Stimulated activated naive CD8-positive, alpha-beta T cell treated with anti-CD3 and anti-CD28 coated beads, Interleukin-15, amount 100 ng/mL, for 72 hours (primary cell): ENCODE measurements around the gene MCM3AP.

Source experiments
- ATAC-seq: fragments of 150-1000 bp; cut with Tn5 transposase; 2 replicates; pipeline ENCODE4 v1.10.0; 2021; ENCODE audit warnings: mild to moderate bottlenecking, moderate library complexity
- DNase-seq, 2 donors: peaks; one replicate each; pipeline ENCODE4 v3.0.0; 2021 to 2022
- H3K27ac Mint-ChIP-seq, 2 donors: one replicate each; pipeline ENCODE4 v1.8.0; 2022; ENCODE audit warnings: mild to moderate bottlenecking in 2 of 2, mixed read lengths in 2 of 2, moderate library complexity in 2 of 2
- H3K27me3 Mint-ChIP-seq: one replicate; pipeline ENCODE4 v1.8.0; 2022; ENCODE audit warnings: mixed read lengths
- H3K4me1 Mint-ChIP-seq: one replicate; pipeline ENCODE4 v1.8.0; 2022; ENCODE audit warnings: mild to moderate bottlenecking, mixed read lengths
- H3K4me3 Mint-ChIP-seq, 2 donors: one replicate each; pipeline ENCODE4 v1.8.0; 2022; ENCODE audit warnings: mild to moderate bottlenecking in 2 of 2, mixed read lengths in 2 of 2, moderate library complexity in 1 of 2
- H3K9me3 Mint-ChIP-seq, 2 donors: one replicate each; pipeline ENCODE4 v1.8.0; 2022; ENCODE audit warnings: mixed read lengths in 2 of 2

The MCM3AP gene

DNA sequence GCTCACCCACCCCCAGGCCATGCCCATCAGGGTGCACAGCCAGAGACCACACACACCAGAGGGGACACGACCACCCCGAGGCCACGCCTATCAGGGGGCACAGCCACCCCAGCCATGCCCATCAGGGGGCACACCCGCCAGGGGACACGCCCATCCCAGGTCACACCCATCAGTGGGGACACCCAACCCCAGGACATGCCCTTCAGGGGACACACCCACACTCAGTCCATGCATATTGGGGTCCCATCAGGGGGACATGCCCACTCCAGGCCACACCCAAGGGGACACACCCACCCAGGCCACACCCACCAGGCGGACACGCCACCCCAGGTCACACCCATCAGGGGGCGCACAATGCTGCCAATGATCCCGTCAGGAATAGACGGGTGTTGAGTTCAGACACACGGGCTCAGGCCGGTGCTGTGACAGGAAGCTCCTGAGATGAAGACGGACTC, 20.7 kb downstream of the MCM3AP start:
- no peaks in the 10 kb centered on the region for H3K4me1 Mint-ChIP-seq
- H3K27ac Mint-ChIP-seq: peak overlapping the region in 1 of 2 donors; percentile 19
- no peak overlapping the region for H3K4me3 Mint-ChIP-seq
- no peak for DNase-seq
- H3K9me3 Mint-ChIP-seq: no peaks in the 10 kb centered on the region
- no peaks in the 10 kb centered on the region for H3K27me3 Mint-ChIP-seq
- ATAC-seq: peak; percentile 48

- Mint-ChIP-seq H3K4me1 (no peaks in the 10 kb centered on the region), H3K4me3 (no peak overlapping the region)
- no peak for DNase-seq
Observed at GRCh38 chr21:46264046-46264689, 21.2 kb downstream of the MCM3AP start.

GRCh38 chr21:46256501-46256994, 28.9 kb downstream of the MCM3AP start:
- Mint-ChIP-seq H3K4me3 (no peak overlapping the region), H3K27ac (no peak overlapping the region), H3K27me3 (no peaks in the 10 kb centered on the region), H3K4me1 (peaks cover 37% of the 10 kb centered on the region), H3K9me3 (peaks cover 0 to 6% of the 10 kb centered on the region in 2 donors)
- no peak for ATAC-seq
- no peak for DNase-seq

More at GRCh38 chr21:46264046-46264689, 21.2 kb downstream of the MCM3AP start:
- peak overlapping the region in 1 of 2 donors; percentile 86 for H3K27ac Mint-ChIP-seq
- ATAC-seq: peak; percentile 9
- H3K27me3 Mint-ChIP-seq: no peaks in the 10 kb centered on the region
- H3K9me3 Mint-ChIP-seq: no peaks in the 10 kb centered on the region

GRCh38 chr21:46255758-46256337, 29.6 kb downstream of the MCM3AP start:
- peaks cover 0 to 6% of the 10 kb centered on the region in 2 donors for H3K9me3 Mint-ChIP-seq
- DNase-seq (no peak), ATAC-seq (no peak)
- no peaks in the 10 kb centered on the region for H3K27me3 Mint-ChIP-seq
- H3K4me1 Mint-ChIP-seq: peaks cover 39% of the 10 kb centered on the region
- peak overlapping the region; percentile 86 to 95 for H3K27ac Mint-ChIP-seq
- no peak overlapping the region for H3K4me3 Mint-ChIP-seq

GRCh38 chr21:46255166-46255565, 30.2 kb downstream of the MCM3AP start:
- Mint-ChIP-seq H3K4me1 (peaks cover 46% of the 10 kb centered on the region), H3K4me3 (no peak overlapping the region), H3K9me3 (peaks cover 0 to 6% of the 10 kb centered on the region in 2 donors), H3K27me3 (no peaks in the 10 kb centered on the region), H3K27ac (peak overlapping the region in 1 of 2 donors; percentile 95)
- DNase-seq: no peak
- ATAC-seq: no peak

DNA sequence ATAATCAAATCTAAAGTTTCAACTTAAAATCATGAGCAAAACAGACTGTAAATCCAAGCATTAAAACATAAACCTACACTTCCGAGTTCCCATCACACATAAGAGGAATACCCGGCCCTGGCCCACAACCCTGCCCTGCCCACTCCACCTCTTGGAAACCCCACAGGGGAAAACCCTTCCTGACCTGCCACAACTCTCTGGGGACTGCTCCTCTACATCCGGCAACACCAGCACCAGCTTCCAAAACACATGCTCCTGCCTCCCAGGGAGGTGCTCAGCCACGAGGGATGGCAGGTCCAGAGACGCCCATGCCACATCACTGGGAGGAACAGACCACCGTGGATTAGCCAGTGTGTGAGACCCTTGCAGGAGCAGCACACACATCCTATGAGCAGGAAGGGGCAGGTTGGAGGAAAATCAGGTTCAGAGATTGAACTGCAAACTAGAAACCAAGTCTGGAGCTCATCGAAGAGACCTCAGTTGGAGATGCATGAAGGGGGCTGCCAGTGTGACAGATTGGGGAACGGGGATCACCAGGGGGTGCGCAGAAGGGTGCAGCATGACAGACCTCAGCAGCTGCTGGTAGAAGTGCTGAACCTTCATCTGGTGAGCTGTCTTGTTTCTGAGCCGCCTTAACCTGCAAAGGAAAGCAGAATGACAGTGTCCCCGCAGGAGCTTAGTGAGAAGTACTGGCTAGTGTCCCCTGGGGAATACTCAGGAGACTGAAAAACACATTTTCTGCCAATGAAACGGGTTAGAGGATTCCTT, 31.0 kb downstream of the MCM3AP start:
- Mint-ChIP-seq H3K4me3 (peak overlapping the region; percentile 34 to 67), H3K27ac (peak overlapping the region; percentile 84 to 98), H3K27me3 (no peaks in the 10 kb centered on the region), H3K9me3 (peaks cover 0 to 6% of the 10 kb centered on the region in 2 donors), H3K4me1 (peaks cover 52% of the 10 kb centered on the region)
- no peak for DNase-seq
- no peak for ATAC-seq

GRCh38 chr21:46253610-46254124, 31.7 kb downstream of the MCM3AP start:
- Mint-ChIP-seq H3K27ac (peak overlapping the region; percentile 66 to 98), H3K27me3 (no peaks in the 10 kb centered on the region), H3K4me1 (peaks cover 52% of the 10 kb centered on the region), H3K9me3 (peaks cover 0 to 6% of the 10 kb centered on the region in 2 donors), H3K4me3 (peak overlapping the region; percentile 34 to 67)
- DNase-seq: peak; percentile 55 to 73
- ATAC-seq: peak; percentile 96

GRCh38 chr21:46252840-46253239, 32.6 kb downstream of the MCM3AP start:
- Mint-ChIP-seq H3K27ac (no peak overlapping the region), H3K27me3 (no peaks in the 10 kb centered on the region), H3K9me3 (peaks cover 0 to 6% of the 10 kb centered on the region in 2 donors), H3K4me1 (peaks cover 52% of the 10 kb centered on the region), H3K4me3 (no peak overlapping the region)
- no peak for DNase-seq
- no peak for ATAC-seq

GRCh38 chr21:46250146-46250725, 35.2 kb downstream of the MCM3AP start:
- Mint-ChIP-seq H3K4me1 (peaks cover 43% of the 10 kb centered on the region), H3K4me3 (no peak overlapping the region), H3K9me3 (peaks cover 0 to 6% of the 10 kb centered on the region in 2 donors), H3K27ac (peak overlapping the region in 1 of 2 donors; percentile 1), H3K27me3 (no peaks in the 10 kb centered on the region)
- DNase-seq: no peak
- ATAC-seq: no peak

- H3K27ac Mint-ChIP-seq: no peak overlapping the region
- DNase-seq: no peak
- H3K4me1 Mint-ChIP-seq: peaks cover 29% of the 10 kb centered on the region
- H3K9me3 Mint-ChIP-seq: peaks cover 0 to 3% of the 10 kb centered on the region in 2 donors
- no peak overlapping the region for H3K4me3 Mint-ChIP-seq
- no peaks in the 10 kb centered on the region for H3K27me3 Mint-ChIP-seq
- no peak for ATAC-seq
Observed at GRCh38 chr21:46248827-46249226, 36.6 kb downstream of the MCM3AP start.

DNA sequence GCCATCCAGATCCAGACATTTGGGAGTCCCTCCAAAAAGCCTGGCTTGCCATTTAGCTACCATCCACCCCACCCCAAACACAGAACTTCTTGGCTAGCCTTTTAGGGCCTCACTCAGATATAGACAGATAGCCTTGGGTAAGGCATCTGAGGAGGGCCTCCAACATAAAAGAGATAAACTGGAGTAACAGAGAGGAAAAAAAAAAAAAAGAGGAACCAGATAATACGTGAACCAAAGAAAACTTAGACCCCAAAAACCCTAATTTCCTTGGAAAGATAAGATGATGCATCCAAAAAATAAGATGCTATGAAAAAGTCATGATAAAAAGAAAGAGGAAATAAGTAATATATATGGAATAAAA, 37.0 kb downstream of the MCM3AP start:
- Mint-ChIP-seq H3K9me3 (no peaks in the 10 kb centered on the region), H3K27ac (no peak overlapping the region), H3K27me3 (no peaks in the 10 kb centered on the region), H3K4me1 (peaks cover 25% of the 10 kb centered on the region), H3K4me3 (no peak overlapping the region)
- ATAC-seq (no peak), DNase-seq (no peak)

DNA sequence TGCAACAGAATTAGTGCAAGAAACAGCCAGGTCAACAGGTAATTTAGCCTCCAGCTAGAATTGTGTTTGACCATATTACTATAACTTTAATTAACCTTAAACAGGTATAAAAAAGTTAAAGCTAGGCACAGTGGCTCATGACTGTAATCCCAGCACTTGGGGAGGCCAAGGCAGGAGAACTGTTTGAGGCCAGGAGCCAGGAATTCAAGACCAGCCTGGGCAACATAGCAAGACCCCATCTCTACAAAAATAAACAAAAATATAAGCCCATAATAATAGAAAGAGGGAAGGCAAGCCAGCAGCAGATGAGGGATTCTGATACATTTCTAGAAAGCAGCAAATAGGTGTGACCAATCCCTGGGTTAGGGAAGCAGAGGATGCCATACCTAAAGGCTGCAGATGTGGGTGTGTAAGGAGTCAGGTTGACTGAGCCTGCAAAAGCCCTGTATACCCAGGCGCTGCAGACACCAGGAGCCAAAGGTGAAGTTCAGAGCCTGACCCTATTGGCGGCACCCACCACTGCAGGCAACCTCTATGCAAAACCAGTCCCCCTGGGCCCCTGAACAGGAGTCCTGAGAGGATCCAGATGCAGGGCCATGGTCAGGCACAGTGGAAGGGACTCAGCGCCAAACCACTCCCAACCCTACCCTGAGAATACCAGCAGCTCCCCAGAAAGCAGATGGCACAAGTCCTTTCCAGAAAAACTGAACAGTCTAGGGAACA, 37.6 kb downstream of the MCM3AP start:
- DNase-seq (no peak), ATAC-seq (no peak)
- Mint-ChIP-seq H3K27ac (peak overlapping the region in 1 of 2 donors; percentile 83), H3K27me3 (no peaks in the 10 kb centered on the region), H3K9me3 (no peaks in the 10 kb centered on the region), H3K4me1 (peaks cover 22% of the 10 kb centered on the region), H3K4me3 (no peak overlapping the region)

GRCh38 chr21:46246345-46246744, 39.1 kb downstream of the MCM3AP start:
- DNase-seq (no peak), ATAC-seq (no peak)
- Mint-ChIP-seq H3K9me3 (no peaks in the 10 kb centered on the region), H3K4me1 (peaks cover 15% of the 10 kb centered on the region), H3K27me3 (no peaks in the 10 kb centered on the region), H3K4me3 (no peak overlapping the region), H3K27ac (no peak overlapping the region)

- Mint-ChIP-seq H3K27me3 (no peaks in the 10 kb centered on the region), H3K4me1 (peaks cover 8% of the 10 kb centered on the region), H3K9me3 (no peaks in the 10 kb centered on the region), H3K27ac (no peak overlapping the region), H3K4me3 (no peak overlapping the region)
- ATAC-seq (no peak), DNase-seq (no peak)
Observed at GRCh38 chr21:46245213-46245915, 40.0 kb downstream of the MCM3AP start.
